ENCODE data around the gene BCKDHB.

DNA sequence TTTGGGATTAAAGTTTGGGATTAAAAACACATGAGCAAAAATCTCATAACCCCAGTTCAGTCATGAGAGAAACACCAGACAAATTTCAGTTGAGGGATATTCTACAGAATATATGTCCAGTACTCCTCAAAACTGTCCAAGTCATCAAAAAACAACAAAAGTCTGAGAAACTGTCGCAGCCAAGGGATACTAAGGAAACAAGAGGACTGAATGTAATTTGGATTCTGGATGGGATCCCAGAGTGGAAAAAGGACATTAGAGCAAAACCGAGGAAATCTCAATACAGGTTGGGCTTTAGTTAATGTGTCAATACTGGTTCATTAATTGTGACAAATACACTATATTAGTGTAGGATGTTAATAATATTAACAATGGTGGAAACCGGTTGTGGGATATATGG is 219.3 kb downstream of the BCKDHB start:
- TF ChIP-seq, protein P1, sequence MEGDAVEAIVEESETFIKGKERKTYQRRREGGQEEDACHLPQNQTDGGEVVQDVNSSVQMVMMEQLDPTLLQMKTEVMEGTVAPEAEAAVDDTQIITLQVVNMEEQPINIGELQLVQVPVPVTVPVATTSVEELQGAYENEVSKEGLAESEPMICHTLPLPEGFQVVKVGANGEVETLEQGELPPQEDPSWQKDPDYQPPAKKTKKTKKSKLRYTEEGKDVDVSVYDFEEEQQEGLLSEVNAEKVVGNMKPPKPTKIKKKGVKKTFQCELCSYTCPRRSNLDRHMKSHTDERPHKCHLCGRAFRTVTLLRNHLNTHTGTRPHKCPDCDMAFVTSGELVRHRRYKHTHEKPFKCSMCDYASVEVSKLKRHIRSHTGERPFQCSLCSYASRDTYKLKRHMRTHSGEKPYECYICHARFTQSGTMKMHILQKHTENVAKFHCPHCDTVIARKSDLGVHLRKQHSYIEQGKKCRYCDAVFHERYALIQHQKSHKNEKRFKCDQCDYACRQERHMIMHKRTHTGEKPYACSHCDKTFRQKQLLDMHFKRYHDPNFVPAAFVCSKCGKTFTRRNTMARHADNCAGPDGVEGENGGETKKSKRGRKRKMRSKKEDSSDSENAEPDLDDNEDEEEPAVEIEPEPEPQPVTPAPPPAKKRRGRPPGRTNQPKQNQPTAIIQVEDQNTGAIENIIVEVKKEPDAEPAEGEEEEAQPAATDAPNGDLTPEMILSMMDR (IDR thresholded peaks at IDR 0.05), result no peak
- no peak for TF ChIP-seq EZH2 (IDR thresholded peaks at IDR 0.05; ENCODE audit: borderline replicate concordance, insufficient read depth, low read depth, low read length, poor library complexity, severe bottlenecking)

Measured in B cell (primary cell).